GM21529 (cell line): ENCODE results near the gene SARS1.
A peak's percentile ranks its signal among the peaks of the same experiment; 100 is the strongest.

Experiments used
- ATAC-seq: cut with Tn5 transposase; IDR thresholded peaks from one replicate; pipeline ENCODE4 v1.9.1; 2021; ENCODE audit not compliant: unreplicated experiment

SARS1 gene

DNA sequence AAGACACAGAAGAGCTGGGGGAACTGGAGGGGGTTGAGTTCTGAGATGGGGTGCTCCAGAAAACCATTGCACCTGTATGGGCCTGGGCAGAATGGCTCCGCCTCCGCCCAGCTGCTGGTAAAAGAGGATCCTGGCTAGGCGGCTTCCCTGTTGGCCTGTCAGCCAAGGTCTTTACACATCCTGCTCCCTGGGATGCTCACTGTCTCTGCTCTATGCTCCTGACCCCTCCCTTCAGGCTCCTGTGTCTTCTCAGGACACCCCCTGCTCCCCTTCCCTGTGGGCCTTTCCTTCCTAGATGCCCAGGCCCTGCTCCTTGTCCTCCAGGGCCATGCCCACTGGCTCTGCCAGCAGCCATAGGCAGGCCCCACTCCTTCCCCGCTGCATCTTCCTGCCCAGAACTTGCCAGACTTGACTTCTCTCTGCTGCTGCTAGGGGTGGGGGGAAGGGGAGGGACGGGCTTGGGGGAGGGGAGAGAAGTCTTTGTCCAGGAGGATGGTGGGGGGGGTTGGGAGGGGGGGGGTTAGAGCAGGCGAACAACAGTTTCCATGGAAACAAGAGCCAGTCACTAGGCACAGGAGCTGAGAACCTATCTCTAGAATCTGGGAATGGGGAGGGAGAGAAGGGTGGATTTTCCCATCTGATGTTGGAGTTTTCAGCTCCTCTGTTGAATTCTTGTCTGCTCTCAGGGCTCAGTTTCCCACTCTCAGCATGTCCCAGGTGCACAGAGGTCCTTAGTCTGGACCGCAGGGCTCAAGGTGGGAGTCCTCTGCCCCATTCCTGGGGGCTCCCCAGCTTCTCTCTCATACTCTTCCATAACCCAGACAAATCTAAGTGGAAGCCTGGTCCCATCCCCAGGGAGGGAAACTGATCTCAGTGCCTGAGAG, 46.2 kb downstream of the SARS1 start:
- ATAC-seq, result no peak

- ATAC-seq, result no peak
These were observed 47.3 kb downstream of the SARS1 start for GRCh38 chr1:109261006-109261405.

GRCh38 chr1:109261578-109261977, 47.9 kb downstream of the SARS1 start:
- ATAC-seq, result no peak

GRCh38 chr1:109262231-109263055, 48.7 kb downstream of the SARS1 start:
- no peak for ATAC-seq

DNA sequence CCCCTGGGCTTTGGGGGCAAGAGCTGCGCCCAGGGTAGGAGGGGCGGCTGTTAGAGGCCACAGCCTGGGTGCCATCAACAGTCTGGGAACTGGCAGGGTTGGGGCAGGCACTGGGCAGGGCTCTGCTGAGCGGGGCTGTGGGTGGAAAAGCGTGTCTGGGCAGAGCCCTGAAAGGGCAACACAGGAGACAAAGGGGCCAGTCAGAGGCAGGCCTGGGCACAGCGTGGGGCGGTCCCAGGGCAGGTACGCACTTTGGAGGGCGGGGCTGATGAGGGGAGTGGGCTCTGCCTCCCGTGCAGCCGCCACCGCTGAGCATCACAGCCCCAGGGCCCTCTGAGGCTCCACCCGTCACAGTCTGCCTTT, 49.5 kb downstream of the SARS1 start:
- ATAC-seq, result no peak

GRCh38 chr1:109263597-109264378, 50.1 kb downstream of the SARS1 start:
- ATAC-seq, result peak; percentile 77

DNA sequence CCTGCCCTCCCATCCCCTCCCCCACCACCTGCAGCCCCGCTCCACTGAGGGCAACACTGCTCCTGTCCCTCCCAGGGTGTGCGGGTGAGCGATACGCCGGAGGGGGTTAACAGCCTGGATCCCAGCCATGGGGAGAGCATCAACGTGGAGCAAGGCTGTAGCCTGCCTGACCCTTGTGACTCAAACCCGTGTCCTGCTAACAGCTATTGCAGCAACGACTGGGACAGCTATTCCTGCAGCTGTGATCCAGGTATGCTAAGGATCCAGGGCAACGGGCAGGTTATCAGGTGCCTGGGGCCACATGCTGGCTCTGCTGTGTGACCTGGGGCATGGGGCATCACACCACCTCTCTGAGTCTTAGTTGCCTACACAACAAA, 50.6 kb downstream of the SARS1 start:
- ATAC-seq, result no peak

DNA sequence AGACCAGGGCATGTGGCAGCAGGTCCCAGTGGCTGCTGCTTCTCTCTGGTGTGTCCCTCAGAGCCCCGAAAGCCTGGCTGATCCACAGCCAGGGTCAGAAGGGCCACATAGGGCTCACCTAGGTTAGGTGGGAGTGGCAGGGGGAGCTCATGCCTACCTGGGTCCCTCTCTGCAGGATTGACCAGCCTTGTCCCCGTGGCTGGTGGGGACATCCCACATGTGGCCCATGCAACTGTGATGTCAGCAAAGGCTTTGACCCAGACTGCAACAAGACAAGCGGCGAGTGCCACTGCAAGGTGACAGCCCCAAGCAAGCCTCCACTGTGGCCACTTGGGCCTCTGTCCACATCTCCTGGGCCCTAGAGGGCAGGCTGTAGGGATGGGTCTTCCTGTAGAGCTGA, 51.3 kb downstream of the SARS1 start:
- no peak for ATAC-seq

DNA sequence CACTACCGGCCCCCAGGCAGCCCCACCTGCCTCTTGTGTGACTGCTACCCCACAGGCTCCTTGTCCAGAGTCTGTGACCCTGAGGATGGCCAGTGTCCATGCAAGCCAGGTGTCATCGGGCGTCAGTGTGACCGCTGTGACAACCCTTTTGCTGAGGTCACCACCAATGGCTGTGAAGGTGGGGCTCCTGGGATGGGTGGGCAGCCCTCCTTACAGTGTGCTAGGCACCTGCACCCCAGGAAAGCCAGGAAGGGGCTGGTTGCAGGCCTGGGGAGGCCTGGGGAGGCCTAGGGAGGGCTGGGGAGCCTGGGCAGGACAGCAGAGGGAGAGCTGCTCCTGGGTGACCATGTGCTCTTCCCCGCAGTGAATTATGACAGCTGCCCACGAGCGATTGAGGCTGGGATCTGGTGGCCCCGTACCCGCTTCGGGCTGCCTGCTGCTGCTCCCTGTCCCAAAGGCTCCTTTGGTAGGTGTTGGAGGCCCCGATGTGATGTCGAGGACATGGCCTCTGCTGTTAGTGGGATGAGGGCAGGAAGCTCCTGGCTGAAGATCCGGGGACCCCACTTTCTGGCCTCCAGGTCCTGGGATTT, 52.1 kb downstream of the SARS1 start:
- no peak for ATAC-seq

- ATAC-seq, result no peak
These were observed 53.2 kb downstream of the SARS1 start for GRCh38 chr1:109266965-109267364.

GRCh38 chr1:109267743-109268300, 54.1 kb downstream of the SARS1 start:
- ATAC-seq, result no peak

DNA sequence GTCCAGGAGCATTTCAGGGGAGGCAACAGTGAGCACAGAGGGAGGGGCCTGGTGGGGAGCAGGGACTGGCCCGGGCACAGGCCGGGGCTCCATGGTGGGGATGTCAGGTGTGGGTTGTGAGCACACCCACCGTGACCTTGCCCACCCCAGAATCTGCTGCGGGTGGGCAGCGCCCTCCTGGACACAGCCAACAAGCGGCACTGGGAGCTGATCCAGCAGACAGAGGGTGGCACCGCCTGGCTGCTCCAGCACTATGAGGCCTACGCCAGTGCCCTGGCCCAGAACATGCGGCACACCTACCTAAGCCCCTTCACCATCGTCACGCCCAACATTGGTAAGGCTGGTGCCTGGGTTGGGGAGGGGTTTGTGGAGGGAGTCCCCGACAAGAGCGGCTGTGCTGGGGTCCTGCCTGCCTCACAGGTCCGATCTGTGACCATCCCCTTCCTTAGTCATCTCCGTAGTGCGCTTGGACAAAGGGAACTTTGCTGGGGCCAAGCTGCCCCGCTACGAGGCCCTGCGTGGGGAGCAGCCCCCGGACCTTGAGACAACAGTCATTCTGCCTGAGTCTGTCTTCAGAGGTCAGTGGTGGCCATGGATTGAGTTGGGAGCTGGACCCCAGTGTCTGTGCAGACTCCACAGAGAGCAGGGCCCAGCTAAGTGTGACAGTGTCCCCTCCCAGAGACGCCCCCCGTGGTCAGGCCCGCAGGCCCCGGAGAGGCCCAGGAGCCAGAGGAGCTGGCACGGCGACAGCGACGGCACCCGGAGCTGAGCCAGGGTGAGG, 54.9 kb downstream of the SARS1 start:
- no peak for ATAC-seq

DNA sequence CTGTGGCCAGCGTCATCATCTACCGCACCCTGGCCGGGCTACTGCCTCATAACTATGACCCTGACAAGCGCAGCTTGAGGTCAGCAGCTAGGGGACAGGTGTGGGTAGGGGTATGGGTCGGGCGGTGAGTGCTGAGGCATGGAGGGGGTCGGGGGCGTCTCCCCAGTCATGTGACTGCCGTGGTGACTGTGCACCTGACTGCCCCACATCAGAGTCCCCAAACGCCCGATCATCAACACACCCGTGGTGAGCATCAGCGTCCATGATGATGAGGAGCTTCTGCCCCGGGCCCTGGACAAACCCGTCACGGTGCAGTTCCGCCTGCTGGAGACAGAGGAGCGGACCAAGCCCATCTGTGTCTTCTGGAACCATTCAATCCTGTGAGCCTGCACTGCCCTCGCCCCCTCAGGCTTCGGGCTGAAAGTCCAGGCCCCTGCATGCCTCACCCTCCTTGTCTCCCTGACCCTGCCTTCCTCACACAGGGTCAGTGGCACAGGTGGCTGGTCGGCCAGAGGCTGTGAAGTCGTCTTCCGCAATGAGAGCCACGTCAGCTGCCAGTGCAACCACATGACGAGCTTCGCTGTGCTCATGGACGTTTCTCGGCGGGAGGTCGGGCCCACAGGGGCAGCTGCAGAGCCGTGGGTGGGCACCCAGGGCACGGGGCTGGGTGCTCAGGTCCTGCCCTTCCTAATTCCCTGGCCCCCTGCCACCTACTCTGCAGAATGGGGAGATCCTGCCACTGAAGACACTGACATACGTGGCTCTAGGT, 55.7 kb downstream of the SARS1 start:
- no peak for ATAC-seq

GRCh38 chr1:109269981-109270622, 56.4 kb downstream of the SARS1 start:
- ATAC-seq, result no peak

DNA sequence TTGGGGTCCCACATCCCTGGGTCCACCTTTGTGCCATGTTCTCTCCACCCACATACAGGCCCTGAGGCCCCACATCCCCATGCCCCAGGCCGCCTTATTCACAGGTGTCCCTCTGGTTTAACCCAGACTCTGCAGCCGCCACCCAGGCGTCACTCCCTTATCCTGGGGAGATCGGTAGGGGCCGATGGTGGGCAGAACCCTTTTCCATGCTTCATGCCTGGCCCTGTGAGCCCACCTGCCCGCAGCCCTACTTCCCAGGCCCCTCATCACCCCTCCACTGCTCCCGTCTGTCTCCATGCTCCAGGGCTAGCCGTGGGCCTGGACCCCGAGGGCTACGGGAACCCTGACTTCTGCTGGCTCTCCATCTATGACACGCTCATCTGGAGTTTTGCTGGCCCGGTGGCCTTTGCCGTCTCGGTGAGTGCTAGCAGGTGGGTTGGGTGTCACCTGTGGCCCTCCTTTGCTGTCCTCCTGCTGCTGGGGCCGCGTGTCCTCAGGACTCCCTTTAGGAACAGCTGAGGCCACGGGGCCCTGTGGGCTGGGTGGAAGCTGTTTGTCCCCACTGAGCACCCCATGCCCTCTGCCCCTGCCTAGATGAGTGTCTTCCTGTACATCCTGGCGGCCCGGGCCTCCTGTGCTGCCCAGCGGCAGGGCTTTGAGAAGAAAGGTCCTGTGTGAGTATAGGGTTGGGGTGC, 57.1 kb downstream of the SARS1 start:
- no peak for ATAC-seq

GRCh38 chr1:109271458-109271857, 57.7 kb downstream of the SARS1 start:
- ATAC-seq, result no peak

DNA sequence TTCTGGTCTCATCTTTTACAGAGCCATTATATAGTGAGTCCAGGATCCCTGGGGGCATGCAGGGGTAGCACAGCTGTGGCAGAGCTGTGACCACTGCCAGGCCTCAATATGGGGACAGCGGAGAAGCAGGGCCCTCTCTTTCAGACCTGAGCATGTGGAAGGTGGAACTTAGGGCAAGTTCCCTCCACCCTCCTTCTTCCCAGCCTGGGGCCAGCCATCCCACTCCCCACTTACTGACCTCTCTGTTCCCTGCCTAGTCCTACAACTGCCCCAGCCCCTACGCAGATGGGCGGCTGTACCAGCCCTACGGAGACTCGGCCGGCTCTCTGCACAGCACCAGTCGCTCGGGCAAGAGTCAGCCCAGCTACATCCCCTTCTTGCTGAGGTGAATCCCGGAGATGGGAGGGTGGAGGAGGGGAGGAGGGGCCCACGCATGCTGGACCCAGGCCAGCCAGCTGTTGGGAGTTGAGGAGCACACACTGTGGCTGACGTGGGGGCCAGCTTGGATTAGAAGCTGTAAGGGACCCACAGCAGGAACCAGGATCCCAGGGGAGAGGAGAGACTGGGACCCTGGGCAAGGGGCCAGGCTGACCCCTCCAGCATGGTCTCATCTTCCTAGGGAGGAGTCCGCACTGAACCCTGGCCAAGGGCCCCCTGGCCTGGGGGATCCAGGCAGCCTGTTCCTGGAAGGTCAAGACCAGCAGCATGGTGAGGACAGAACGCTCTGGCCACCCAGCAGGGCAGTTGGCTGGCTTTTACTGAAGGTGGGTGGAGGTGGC, 58.5 kb downstream of the SARS1 start:
- ATAC-seq, result no peak
